ENCODE data around the gene NAPEPLD. TPM values are rescaled to one million over a fixed set of nuclear protein-coding genes. Genes with fewer than 3 reads are reported as not detected.
"Not testable (repeated sequence)": the region's sequence is repeated elsewhere in the genome, so short reads cannot be mapped to it uniquely, and the experiment has no call there.

Gene NAPEPLD
- total and polyA plus RNA-seq, 2 donors from 2014 or later: 16.1 to 26.0 TPM

- no peaks in the 10 kb centered on the region for H3K4me1 ChIP-seq (ENCODE audit: control insufficient read depth in 2 of 3, insufficient read depth in 2 of 3, low read depth in 1 of 3, low read length in 3 of 3)
- no peak for DNase-seq
- no peak for FAIRE-seq
- TF ChIP-seq, protein P1, sequence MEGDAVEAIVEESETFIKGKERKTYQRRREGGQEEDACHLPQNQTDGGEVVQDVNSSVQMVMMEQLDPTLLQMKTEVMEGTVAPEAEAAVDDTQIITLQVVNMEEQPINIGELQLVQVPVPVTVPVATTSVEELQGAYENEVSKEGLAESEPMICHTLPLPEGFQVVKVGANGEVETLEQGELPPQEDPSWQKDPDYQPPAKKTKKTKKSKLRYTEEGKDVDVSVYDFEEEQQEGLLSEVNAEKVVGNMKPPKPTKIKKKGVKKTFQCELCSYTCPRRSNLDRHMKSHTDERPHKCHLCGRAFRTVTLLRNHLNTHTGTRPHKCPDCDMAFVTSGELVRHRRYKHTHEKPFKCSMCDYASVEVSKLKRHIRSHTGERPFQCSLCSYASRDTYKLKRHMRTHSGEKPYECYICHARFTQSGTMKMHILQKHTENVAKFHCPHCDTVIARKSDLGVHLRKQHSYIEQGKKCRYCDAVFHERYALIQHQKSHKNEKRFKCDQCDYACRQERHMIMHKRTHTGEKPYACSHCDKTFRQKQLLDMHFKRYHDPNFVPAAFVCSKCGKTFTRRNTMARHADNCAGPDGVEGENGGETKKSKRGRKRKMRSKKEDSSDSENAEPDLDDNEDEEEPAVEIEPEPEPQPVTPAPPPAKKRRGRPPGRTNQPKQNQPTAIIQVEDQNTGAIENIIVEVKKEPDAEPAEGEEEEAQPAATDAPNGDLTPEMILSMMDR (IDR thresholded peaks at IDR 0.05; ENCODE audit: borderline replicate concordance, extremely low read depth, insufficient read depth): no peak
- no peak overlapping the region for H3K27ac ChIP-seq (ENCODE audit: low read depth in 2 of 2, low read length in 2 of 2)
- intact Hi-C loops (cut with DNase I): no loop called here
- H3K9me3 ChIP-seq (ENCODE audit: control insufficient read depth in 2 of 3, insufficient read depth in 1 of 3, low read length in 3 of 3): no peaks in the 10 kb centered on the region
- peaks cover 2 to 15% (median 5%) of the 10 kb centered on the region in 3 donors for H3K36me3 ChIP-seq (ENCODE audit: control insufficient read depth in 2 of 3, insufficient read depth in 3 of 3, low read length in 3 of 3)
- no peaks in the 10 kb centered on the region for H3K27me3 ChIP-seq (ENCODE audit: control insufficient read depth, insufficient read depth, low read length)
- H3K4me3 ChIP-seq (ENCODE audit: low read length in 3 of 3): no peak overlapping the region
- no peak overlapping the region for H3K9ac ChIP-seq (ENCODE audit: low read length in 3 of 3)
Observed at GRCh38 chr7:103114576-103115008, 34.3 kb downstream of the NAPEPLD start.

- H3K9ac ChIP-seq (ENCODE audit: low read length in 3 of 3): no peak overlapping the region
- TF ChIP-seq, protein P1 (IDR thresholded peaks at IDR 0.05; ENCODE audit: borderline replicate concordance, extremely low read depth, insufficient read depth): no peak
- H3K27me3 ChIP-seq (ENCODE audit: control insufficient read depth, insufficient read depth, low read length): no peaks in the 10 kb centered on the region
- no peak overlapping the region for H3K4me3 ChIP-seq (ENCODE audit: low read length in 3 of 3)
- no peak overlapping the region for H3K27ac ChIP-seq (ENCODE audit: low read depth in 2 of 2, low read length in 2 of 2)
- H3K36me3 ChIP-seq (ENCODE audit: control insufficient read depth in 2 of 3, insufficient read depth in 3 of 3, low read length in 3 of 3): peaks cover 0 to 13% (median 3%) of the 10 kb centered on the region in 3 donors
- no peaks in the 10 kb centered on the region for H3K4me1 ChIP-seq (ENCODE audit: control insufficient read depth in 2 of 3, insufficient read depth in 2 of 3, low read depth in 1 of 3, low read length in 3 of 3)
- intact Hi-C loops (cut with DNase I): no loop called here
- H3K9me3 ChIP-seq (ENCODE audit: control insufficient read depth in 2 of 3, insufficient read depth in 1 of 3, low read length in 3 of 3): no peaks in the 10 kb centered on the region
- FAIRE-seq (no peak), DNase-seq (no peak)
Observed at GRCh38 chr7:103113164-103113563, 35.7 kb downstream of the NAPEPLD start.

DNA sequence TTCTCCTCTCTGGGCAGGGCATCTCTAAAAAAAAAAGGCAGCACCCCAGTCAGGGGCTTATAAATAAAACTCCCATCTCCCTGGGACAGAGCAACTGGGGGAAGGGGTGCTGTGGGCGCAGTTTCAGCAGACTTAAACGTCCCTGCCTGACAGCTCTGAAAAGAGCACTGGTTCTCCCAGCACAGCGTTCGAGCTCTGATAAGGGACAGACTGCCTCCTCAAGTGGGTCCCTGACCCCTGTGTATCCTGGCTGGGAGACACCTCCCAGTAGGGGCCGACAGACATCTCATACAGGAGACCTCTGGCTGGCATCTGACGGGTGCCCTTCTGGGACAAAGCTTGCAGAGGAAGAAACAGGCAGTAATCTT is 42.2 kb downstream of the NAPEPLD start:
- peak in 1 of 5 donors; percentile 41 for DNase-seq

DNA sequence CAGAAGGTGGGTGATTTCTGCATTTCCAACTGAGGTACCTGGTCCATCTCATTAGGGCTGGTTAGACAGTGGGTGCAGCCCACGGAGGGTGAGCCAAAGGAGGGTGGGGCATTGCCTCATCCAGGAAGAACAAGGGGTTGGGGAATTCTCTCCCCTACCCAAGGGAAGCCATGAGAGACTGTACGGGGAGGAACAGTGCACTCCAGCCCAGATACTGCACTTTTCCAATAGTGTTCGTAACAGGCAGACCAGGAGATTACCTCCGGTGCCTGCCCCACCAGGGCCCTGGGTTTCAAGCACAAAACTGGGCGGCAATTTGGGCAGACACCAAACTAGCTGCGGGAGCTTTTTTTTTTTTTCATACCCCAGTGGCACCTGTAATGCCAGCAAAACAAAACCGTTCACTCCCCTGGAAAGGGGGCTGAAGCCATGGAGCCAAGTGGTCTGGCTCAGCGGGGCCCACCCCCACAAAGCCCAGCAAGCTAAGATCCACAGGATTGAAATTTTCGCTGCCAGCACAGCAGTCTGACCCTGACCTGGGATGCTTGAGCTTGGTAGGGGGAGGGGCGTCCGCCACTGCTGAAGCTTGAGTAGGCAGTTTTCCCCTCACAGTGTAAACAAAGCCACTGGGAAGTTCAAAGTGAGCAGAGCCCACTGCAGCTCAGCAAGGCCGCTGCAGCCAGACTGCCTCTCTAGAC is 42.7 kb downstream of the NAPEPLD start:
- H3K4me3 ChIP-seq (ENCODE audit: low read length in 3 of 3): no peak overlapping the region
- H3K27me3 ChIP-seq (ENCODE audit: control insufficient read depth, insufficient read depth, low read length): no peaks in the 10 kb centered on the region
- no peaks in the 10 kb centered on the region for H3K4me1 ChIP-seq (ENCODE audit: control insufficient read depth in 2 of 3, insufficient read depth in 2 of 3, low read depth in 1 of 3, low read length in 3 of 3)
- TF ChIP-seq, protein P1 (IDR thresholded peaks at IDR 0.05; ENCODE audit: borderline replicate concordance, extremely low read depth, insufficient read depth): no peak
- DNase-seq (peak; percentile 73 to 89 (median 86)), FAIRE-seq (no peak)
- no peaks in the 10 kb centered on the region for H3K9me3 ChIP-seq (ENCODE audit: control insufficient read depth in 2 of 3, insufficient read depth in 1 of 3, low read length in 3 of 3)
- H3K9ac ChIP-seq (ENCODE audit: low read length in 3 of 3): no peak overlapping the region
- intact Hi-C loops (cut with DNase I): no loop called here
- H3K36me3 ChIP-seq (ENCODE audit: control insufficient read depth in 2 of 3, insufficient read depth in 3 of 3, low read length in 3 of 3): peaks cover 0 to 16% (median 2%) of the 10 kb centered on the region in 3 donors
- H3K27ac ChIP-seq (ENCODE audit: low read depth in 2 of 2, low read length in 2 of 2): no peak overlapping the region

More for the DNA sequence above, 42.2 kb downstream of the NAPEPLD start:
- intact Hi-C loops (cut with DNase I); H3K9ac ChIP-seq (ENCODE audit: low read length in 3 of 3); H3K4me3 ChIP-seq (ENCODE audit: low read length in 3 of 3); H3K27me3 ChIP-seq (ENCODE audit: control insufficient read depth, insufficient read depth, low read length); FAIRE-seq; H3K9me3 ChIP-seq (ENCODE audit: control insufficient read depth in 2 of 3, insufficient read depth in 1 of 3, low read length in 3 of 3); H3K27ac ChIP-seq (ENCODE audit: low read depth in 2 of 2, low read length in 2 of 2); H3K4me1 ChIP-seq (ENCODE audit: control insufficient read depth in 2 of 3, insufficient read depth in 2 of 3, low read depth in 1 of 3, low read length in 3 of 3): not testable (repeated sequence)
- H3K36me3 ChIP-seq (ENCODE audit: control insufficient read depth in 2 of 3, insufficient read depth in 3 of 3, low read length in 3 of 3): peaks cover 0 to 16% (median 2%) of the 10 kb centered on the region in 3 donors

Data from kidney (tissue), 14 donors.